PC-9 (cell line): ENCODE measurements around the gene CACHD1.

Experiments used
- CTCF ChIP-seq: fragments of 200-600 bp; sonication (generic); conservative IDR thresholded peaks from 2 replicates; pipeline ENCODE4 v1.6.1; 2017; ENCODE audit warnings: mixed run types, antibody characterized with exemption, mild to moderate bottlenecking, moderate library complexity
- EZH2 ChIP-seq: fragments of 200-600 bp; sonication (generic); IDR thresholded peaks from 2 replicates; pipeline ENCODE4 v1.8.0; 2017; ENCODE audit warnings: antibody characterized with exemption, low read depth

GRCh38 chr1:64499966-64500365, 30.0 kb downstream of the CACHD1 start:
- TF ChIP-seq CTCF (no peak), EZH2 (no peak)
